ENCODE data around the gene SERPINB3.
"Not testable (repeated sequence)": the region's sequence is repeated elsewhere in the genome, so short reads cannot be mapped to it uniquely, and the experiment has no call there.

Gene SERPINB3

GRCh38 chr18:63644694-63645093 is 17.0 kb downstream of the SERPINB3 start:
- not testable (repeated sequence) for FAIRE-seq

DNA sequence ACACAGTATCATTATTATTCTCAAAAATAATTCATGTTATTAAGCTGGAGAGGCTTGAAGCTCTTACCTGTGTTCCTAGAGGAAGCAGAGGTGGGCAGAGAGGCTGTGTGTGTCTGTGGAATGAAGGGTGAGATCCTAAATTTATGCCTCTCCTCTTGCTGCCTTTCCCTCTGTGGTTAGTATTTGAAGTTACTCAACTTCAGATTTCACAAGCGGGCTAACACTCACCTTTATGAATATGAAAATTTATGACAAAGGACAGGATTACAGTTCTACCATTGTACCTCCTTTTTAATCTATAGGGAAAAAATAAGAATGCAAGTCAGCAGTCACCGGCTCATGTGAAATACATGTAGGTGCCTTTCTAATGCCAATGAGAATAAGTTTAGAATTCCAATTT is 17.6 kb downstream of the SERPINB3 start, which contains the start of gene SERPINB4:
TSS of gene SERPINB4 (minus strand) at position 115 of the 400 bp plus-strand sequence. CDS start 679 bp downstream, outside the sequence.
- FAIRE-seq = not testable (repeated sequence)

DNA sequence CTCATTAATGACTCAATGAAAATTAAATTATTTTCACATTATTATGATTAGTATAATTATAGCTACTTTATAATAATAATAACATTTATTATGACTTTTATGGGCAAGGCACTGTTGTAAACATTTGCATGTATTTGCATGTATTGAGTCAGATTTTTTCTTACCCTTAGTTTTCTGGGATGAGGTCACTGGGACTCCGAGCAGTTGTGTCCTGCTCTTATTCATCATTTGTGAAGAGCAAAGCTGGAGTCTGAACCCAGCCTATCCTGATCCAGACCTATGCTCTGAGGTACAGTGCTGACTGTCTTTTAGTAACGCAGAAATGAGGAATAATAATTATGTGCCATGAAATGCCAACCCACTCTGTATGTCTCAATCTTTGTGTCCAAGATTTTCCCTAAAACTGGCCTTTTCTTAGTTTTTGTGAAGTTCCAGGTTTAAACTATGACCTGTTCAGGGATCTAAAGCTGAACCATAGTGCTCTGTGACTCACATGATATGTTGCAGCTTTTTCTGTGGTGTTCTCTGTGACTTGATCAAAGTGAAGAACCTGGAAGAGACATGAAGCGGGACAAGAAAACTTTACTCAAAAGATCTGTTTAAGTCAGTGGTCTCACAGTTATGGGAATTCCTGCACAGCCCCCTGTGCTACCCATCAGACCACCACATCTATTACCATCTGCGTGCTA is 18.9 kb downstream of the SERPINB3 start:
- FAIRE-seq = not testable (repeated sequence)

- FAIRE-seq = not testable (repeated sequence)
Observed at GRCh38 chr18:63641157-63641680, 20.5 kb downstream of the SERPINB3 start.

GRCh38 chr18:63637703-63638102 is 24.0 kb downstream of the SERPINB3 start:
- FAIRE-seq = no peak

GRCh38 chr18:63627819-63628218 is 33.9 kb downstream of the SERPINB3 start:
- FAIRE-seq = no peak

DNA sequence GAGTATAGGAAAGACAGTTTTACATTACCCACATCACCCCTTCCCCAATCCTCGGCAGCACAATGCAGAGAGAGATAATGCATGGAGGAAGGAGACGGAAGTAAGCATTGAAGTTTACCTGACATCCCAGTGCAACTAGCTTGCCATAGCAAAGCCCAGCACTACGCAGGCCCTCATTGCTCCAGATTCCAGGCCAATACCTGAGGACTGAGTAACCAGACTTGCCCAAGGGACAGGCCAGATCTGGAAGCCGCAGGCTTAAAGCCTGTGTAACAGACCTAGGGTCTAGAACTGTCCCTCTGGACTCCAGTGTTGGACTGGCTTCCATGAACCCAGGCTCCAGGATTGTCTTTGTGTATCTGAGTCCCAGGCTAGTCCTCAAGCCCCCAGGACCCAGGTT is 35.3 kb downstream of the SERPINB3 start:
- FAIRE-seq = no peak

DNA sequence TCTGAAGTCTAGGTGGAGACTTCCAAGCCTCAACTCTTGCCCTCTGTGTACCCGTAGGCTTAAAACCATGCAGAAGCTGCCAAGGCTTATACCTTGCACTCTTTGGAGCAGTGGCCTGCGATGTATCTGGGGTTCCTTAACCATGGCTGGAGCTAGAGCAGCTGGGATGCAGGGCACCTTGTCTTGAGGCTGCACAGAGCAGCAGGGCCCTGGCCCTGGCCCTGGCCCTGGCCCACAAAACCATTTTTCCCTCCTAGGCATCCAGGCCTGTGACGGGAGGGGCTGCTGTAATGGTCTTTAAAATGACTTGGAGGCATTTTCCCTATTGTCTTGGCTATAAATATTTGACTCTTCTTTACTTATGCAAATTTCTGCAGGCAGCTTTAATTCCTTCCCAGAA is 36.8 kb downstream of the SERPINB3 start:
- no peak for FAIRE-seq

GRCh38 chr18:63619661-63620060 is 42.0 kb downstream of the SERPINB3 start:
- no peak for FAIRE-seq

DNA sequence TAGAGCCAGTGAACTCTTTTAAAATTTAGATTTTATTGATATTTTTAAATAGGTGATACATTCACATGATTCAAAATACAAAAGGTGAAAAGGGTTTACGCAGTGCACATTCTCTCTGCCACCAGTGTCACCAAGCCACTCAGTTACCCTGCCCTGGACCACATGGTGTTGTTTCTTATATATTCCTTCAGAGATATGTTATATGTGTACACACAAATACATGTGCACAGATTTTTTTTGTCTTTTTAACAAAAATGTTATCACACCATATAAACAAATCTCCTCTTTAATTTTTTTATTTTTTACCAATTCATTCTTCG is 43.8 kb downstream of the SERPINB3 start:
- no peak for FAIRE-seq

DNA sequence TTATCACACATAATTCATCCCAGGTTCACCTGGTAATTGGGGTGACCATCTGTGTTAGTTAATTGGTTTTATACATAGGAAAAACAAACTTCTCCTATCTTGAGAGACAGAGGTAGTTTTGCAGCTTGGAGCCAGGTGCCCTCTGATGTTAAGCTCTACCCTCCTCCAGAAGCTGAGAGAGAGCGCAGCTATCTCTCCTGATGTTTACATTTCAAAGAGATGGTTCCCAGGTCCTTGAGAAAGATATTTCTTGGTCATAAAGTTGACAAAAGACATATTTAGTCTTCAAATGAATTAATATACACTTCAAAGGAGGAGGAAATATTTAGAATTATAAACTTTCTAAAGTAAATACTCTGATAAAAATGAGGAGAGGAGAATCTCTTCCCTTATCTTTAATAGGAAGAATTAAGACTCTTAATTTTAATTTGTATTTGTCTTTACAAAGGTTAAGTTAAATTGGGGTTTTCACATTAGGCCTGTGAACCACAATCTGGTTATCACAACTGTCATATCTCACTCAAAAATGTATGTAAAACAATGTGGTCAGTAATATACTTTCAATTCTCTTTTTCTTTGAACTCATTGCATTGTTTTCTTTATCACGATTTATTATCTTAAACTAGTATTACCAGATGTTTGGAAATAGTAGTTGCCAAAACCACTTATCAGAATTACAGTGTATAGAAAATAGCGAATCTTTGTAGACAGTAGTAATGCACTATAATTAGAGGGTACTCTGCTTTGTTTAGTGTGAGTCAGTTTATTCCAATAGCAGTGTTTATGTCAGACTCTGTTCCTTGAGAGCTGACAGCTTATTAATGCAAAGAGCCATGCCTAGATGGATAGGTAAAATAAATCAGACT is 44.4 kb downstream of the SERPINB3 start:
- no peak for FAIRE-seq

GRCh38 chr18:63613420-63613819 is 48.3 kb downstream of the SERPINB3 start:
- FAIRE-seq = no peak

DNA sequence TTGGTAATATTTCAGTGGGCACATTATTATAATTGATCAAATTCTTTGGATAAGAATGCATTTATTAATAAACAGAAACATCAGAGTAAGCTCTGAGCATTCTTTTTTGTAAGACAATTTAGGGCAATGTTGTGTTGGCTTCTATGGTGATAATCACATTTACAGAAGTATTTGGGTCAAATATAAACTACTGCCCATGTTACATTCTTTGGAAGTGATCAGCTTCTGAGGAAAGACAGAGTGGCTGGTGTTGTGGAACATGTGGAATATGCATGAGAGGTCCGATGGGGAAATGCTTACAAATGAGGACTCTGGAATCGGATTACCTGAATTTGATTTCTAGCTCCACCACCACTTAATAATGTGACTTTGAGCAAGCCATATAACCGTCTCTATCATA is 55.2 kb downstream of the SERPINB3 start:
- FAIRE-seq = no peak

Measured in colon (tissue), 2 donors.